ENCODE data around the gene RASSF6.
"Not testable (repeated sequence)": the region's sequence is repeated elsewhere in the genome, so short reads cannot be mapped to it uniquely, and the experiment has no call there.

The RASSF6 gene

DNA sequence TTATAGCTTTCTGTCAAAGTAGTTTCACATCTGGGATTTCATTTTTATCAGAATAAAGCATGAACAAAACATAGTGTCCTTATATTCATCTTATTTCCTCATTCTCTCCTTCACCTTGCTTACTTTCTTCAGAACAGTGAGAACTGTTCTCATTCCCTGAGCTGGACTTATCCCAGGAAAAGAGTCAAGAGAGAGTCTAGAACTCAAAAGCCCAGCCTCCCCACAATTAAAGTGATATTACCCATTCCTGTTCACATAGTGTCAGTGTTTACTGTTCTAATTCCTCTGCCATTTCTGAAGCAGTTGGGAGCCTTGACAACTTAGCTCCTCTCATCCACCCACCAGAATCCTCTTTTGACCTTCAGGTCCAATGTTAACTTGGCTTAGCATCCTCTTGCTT, 42.9 kb downstream of the RASSF6 start:
- Histone ChIP-seq H3K9me3 (ENCODE audit: low read depth, low read length) (no peaks in the 10 kb centered on the region), H3K4me3 (no peak overlapping the region), H3K27ac (no peak overlapping the region), H3K36me3 (ENCODE audit: insufficient read depth, low read length) (no peaks in the 10 kb centered on the region), H3K9ac (ENCODE audit: insufficient read length) (no peak overlapping the region)
- TF ChIP-seq FOXP2 (optimal IDR thresholded peaks at IDR 0.05; ENCODE audit: control extremely low read depth, extremely low read length, insufficient read depth), result no peak
- no peak for TF ChIP-seq POLR2AphosphoS5 (IDR thresholded peaks at IDR 0.05; ENCODE audit: borderline replicate concordance, low read depth, low read length)
- TF ChIP-seq EZH2 (IDR thresholded peaks at IDR 0.05), result no peak
- no peak for DNase-seq (ENCODE audit: low read depth, low spot score)

DNA sequence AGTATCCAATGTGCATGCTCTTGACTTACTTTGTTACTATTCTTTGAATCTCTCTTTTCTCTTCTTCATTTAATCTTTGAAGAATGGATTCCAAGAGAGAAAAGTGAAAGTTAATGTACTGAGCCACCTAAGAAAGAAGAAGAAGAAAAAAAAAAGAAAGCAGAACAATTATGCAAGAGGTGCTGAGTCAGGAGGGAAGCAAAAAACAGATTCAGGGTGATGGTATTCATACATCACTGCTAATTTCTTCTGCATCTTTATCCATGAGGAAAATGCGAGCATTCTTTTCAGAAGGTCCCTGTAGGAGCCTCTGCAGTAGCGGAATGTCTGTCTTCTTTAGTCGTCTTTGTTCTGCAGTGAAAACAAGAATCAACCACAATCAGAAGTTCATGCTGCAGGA, 43.9 kb downstream of the RASSF6 start:
- Histone ChIP-seq H3K9ac (ENCODE audit: insufficient read length) (no peak overlapping the region), H3K4me3 (no peak overlapping the region), H3K27ac (no peak overlapping the region), H3K9me3 (ENCODE audit: low read depth, low read length) (no peaks in the 10 kb centered on the region), H3K36me3 (ENCODE audit: insufficient read depth, low read length) (no peaks in the 10 kb centered on the region)
- no peak for DNase-seq (ENCODE audit: low read depth, low spot score)
- TF ChIP-seq EZH2 (IDR thresholded peaks at IDR 0.05), result no peak
- TF ChIP-seq POLR2AphosphoS5 (IDR thresholded peaks at IDR 0.05; ENCODE audit: borderline replicate concordance, low read depth, low read length), result no peak
- TF ChIP-seq FOXP2 (optimal IDR thresholded peaks at IDR 0.05; ENCODE audit: control extremely low read depth, extremely low read length, insufficient read depth), result no peak

DNA sequence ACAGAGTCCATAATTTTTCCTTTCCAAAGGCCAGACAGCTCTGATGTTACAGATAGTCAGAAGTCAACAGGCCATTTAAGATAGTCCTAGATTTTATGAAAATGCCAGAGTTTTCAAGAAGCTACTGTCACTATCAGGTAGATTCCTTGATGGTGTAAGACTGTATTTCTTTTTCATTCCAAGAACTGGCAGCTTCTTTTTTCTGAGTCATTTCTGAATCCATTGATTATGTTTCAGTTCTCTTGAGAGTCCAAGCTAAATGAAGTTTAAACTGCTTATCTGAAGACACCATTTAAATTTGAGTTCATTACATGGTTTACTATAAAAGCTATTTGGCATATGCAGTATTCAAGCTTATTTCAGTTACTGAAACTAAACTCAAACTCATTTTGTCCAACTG, 44.6 kb downstream of the RASSF6 start:
- TF ChIP-seq POLR2AphosphoS5 (IDR thresholded peaks at IDR 0.05; ENCODE audit: borderline replicate concordance, low read depth, low read length) (no peak), EZH2 (IDR thresholded peaks at IDR 0.05) (no peak), FOXP2 (optimal IDR thresholded peaks at IDR 0.05; ENCODE audit: control extremely low read depth, extremely low read length, insufficient read depth) (no peak)
- no peaks in the 10 kb centered on the region for H3K9me3 ChIP-seq (ENCODE audit: low read depth, low read length)
- no peaks in the 10 kb centered on the region for H3K36me3 ChIP-seq (ENCODE audit: insufficient read depth, low read length)
- H3K9ac ChIP-seq (ENCODE audit: insufficient read length), result no peak overlapping the region
- DNase-seq (ENCODE audit: low read depth, low spot score), result no peak
- no peak overlapping the region for H3K27ac ChIP-seq
- no peak overlapping the region for H3K4me3 ChIP-seq

DNA sequence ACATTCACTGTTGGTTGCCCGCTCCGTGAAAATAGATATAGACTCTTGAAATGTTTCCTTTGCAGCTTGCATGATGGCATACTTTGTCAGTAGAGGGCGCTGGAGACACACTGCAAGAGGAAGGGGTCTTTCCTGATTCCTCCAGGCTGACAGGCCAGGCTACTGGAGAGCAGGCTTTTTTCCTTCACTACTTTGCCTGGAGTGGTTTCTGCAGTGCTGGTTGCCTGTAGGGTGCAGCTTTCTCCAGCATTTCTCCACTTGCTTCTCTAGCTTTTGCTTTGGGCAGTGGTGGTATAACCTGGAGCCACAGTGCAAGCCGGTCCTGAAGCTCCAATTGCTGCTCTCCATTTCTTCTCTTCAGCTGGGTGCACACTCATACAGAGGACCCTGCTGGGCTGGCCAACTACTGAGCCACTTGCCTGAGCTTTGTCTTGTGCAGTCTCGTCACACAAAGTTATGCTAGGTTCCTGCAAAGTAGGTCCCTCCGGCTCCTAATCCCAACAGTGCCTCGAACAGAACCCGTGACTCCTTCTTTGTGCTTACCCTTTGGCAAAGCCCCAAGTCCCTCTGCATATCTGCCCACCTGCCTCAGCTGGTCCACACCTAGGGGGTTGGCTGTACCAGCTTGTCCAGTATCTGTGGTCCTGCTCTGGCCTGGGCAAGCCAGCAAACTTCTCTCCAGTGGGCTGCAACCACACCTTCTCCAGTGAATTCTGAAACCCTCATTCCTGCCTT, 46.3 kb downstream of the RASSF6 start:
- Histone ChIP-seq H3K27ac (no peak overlapping the region), H3K4me3 (no peak overlapping the region), H3K9me3 (ENCODE audit: low read depth, low read length) (no peaks in the 10 kb centered on the region), H3K36me3 (ENCODE audit: insufficient read depth, low read length) (no peaks in the 10 kb centered on the region), H3K9ac (ENCODE audit: insufficient read length) (no peak overlapping the region)
- no peak for TF ChIP-seq FOXP2 (optimal IDR thresholded peaks at IDR 0.05; ENCODE audit: control extremely low read depth, extremely low read length, insufficient read depth)
- TF ChIP-seq POLR2AphosphoS5 (IDR thresholded peaks at IDR 0.05; ENCODE audit: borderline replicate concordance, low read depth, low read length), result no peak
- no peak for TF ChIP-seq EZH2 (IDR thresholded peaks at IDR 0.05)
- DNase-seq (ENCODE audit: low read depth, low spot score), result peak; percentile 66

DNA sequence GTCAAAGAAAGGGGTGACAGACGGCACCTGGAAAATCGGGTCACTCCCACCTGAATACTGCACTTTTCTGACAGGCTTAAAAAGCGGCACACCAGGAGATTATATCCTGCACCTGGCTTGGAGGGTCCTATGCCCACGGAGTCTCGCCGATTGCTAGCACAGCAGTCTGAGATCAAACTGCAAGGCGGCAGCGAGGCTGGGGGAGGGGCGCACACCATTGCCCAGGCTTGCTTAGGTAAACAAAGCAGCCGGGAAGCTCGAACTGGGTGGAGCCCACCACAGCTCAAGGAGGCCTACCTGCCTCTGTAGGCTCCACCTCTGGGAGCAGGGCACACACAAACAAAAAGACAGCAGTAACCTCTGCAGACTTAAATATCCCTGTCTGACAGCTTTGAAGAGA, 69.4 kb downstream of the RASSF6 start:
- not testable (repeated sequence) for H3K27ac ChIP-seq; DNase-seq (ENCODE audit: low read depth, low spot score); H3K4me3 ChIP-seq; H3K9ac ChIP-seq (ENCODE audit: insufficient read length); H3K9me3 ChIP-seq (ENCODE audit: low read depth, low read length); H3K36me3 ChIP-seq (ENCODE audit: insufficient read depth, low read length)

DNA sequence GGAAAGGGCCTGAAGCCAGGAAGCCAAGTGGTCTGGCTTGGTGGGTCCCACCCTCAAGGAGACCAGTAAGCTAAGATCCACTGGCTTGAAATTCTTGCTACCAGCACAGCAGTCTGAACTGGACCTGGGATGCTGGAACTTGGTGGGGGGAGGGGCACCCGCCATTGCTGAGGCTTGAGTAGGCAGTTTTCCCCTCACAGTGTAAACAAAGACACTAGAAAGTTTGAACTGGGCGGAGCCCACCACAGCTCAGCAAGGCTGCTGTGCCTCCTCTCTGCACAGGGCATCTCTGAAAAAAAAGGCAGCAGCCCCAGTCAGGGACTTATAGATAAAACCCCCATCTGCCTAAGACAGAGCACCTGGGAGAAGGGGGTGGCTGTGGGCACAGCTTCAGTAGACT, 75.6 kb downstream of the RASSF6 start:
- Histone ChIP-seq H3K4me3 (no peak overlapping the region), H3K36me3 (ENCODE audit: insufficient read depth, low read length) (no peaks in the 10 kb centered on the region), H3K9me3 (ENCODE audit: low read depth, low read length) (no peaks in the 10 kb centered on the region), H3K27ac (no peak overlapping the region), H3K9ac (ENCODE audit: insufficient read length) (no peak overlapping the region)
- no peak for DNase-seq (ENCODE audit: low read depth, low spot score)
- TF ChIP-seq FOXP2 (optimal IDR thresholded peaks at IDR 0.05; ENCODE audit: control extremely low read depth, extremely low read length, insufficient read depth) (no peak), EZH2 (IDR thresholded peaks at IDR 0.05) (no peak), POLR2AphosphoS5 (IDR thresholded peaks at IDR 0.05; ENCODE audit: borderline replicate concordance, low read depth, low read length) (no peak)

DNA sequence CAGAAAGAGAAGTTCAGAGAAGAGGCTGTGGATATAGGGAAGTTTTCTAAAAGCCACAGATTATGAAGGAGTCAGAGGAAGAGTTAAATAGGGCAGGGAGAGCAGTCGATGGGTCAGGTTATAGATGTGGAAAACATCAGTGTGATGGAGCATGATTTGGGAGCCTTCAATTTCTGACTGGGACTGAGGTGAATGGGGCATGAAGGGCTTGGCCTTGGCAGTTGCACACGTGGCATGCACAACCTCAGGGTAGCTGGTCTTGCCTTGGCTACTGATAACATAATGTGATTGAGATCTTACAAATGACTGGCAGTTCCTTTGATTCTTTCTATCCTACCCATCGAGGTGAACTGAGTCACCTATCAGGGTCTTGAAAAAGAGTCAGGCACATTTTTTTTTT, 79.0 kb downstream of the RASSF6 start:
- no peak for DNase-seq (ENCODE audit: low read depth, low spot score)
- no peaks in the 10 kb centered on the region for H3K36me3 ChIP-seq (ENCODE audit: insufficient read depth, low read length)
- H3K4me3 ChIP-seq, result no peak overlapping the region
- no peak overlapping the region for H3K27ac ChIP-seq
- no peak overlapping the region for H3K9ac ChIP-seq (ENCODE audit: insufficient read length)
- TF ChIP-seq EZH2 (IDR thresholded peaks at IDR 0.05) (no peak), FOXP2 (optimal IDR thresholded peaks at IDR 0.05; ENCODE audit: control extremely low read depth, extremely low read length, insufficient read depth) (no peak), POLR2AphosphoS5 (IDR thresholded peaks at IDR 0.05; ENCODE audit: borderline replicate concordance, low read depth, low read length) (no peak)
- no peaks in the 10 kb centered on the region for H3K9me3 ChIP-seq (ENCODE audit: low read depth, low read length)

DNA sequence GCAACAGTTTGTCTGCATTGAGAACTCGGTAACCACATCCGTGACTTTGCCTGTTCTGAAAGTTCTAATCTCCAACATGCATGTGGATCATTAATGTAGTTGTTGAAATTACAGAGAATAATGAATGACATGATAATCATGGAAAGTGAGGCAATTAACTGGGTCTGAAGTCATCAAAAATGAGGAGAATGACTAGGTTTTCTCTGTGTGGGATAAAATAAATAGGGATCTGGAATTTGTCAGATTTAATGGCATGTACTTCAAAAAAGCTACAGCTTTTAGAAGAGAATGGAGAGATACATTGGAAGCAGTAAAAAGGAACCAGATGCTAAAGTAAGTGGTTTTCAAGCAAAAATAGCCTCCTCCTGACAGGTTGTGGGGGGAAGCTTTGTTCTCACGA, 79.4 kb downstream of the RASSF6 start:
- Histone ChIP-seq H3K36me3 (ENCODE audit: insufficient read depth, low read length) (no peaks in the 10 kb centered on the region), H3K9ac (ENCODE audit: insufficient read length) (no peak overlapping the region), H3K9me3 (ENCODE audit: low read depth, low read length) (no peaks in the 10 kb centered on the region), H3K4me3 (no peak overlapping the region), H3K27ac (no peak overlapping the region)
- TF ChIP-seq FOXP2 (optimal IDR thresholded peaks at IDR 0.05; ENCODE audit: control extremely low read depth, extremely low read length, insufficient read depth), result no peak
- no peak for TF ChIP-seq POLR2AphosphoS5 (IDR thresholded peaks at IDR 0.05; ENCODE audit: borderline replicate concordance, low read depth, low read length)
- no peak for TF ChIP-seq EZH2 (IDR thresholded peaks at IDR 0.05)
- no peak for DNase-seq (ENCODE audit: low read depth, low spot score)

DNA sequence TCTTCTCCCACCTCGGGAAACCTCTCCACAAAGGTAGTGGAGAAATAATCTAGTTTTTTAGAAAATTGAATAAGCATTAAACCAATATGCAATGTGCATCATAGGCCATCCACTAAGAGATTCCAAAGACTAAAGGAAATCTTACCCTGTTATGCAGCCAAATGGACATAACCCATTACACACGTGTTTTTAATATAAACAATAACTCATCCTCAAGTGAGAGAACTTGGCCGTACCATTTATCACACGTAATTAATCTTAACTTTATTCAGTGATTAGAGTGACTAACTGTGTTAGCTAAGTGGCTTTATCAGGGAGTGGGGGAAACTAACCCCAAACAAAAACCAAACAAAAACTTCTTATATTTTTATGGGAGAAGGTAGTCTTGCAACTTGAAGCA, 80.8 kb downstream of the RASSF6 start:
- Histone ChIP-seq H3K27ac (no peak overlapping the region), H3K36me3 (ENCODE audit: insufficient read depth, low read length) (no peaks in the 10 kb centered on the region), H3K9me3 (ENCODE audit: low read depth, low read length) (no peaks in the 10 kb centered on the region), H3K4me3 (no peak overlapping the region), H3K9ac (ENCODE audit: insufficient read length) (no peak overlapping the region)
- TF ChIP-seq EZH2 (IDR thresholded peaks at IDR 0.05) (no peak), FOXP2 (optimal IDR thresholded peaks at IDR 0.05; ENCODE audit: control extremely low read depth, extremely low read length, insufficient read depth) (no peak), POLR2AphosphoS5 (IDR thresholded peaks at IDR 0.05; ENCODE audit: borderline replicate concordance, low read depth, low read length) (no peak)
- no peak for DNase-seq (ENCODE audit: low read depth, low spot score)

Data from SK-N-MC (cell line).